Fibroblast of lung (primary cell): ENCODE measurements around the gene C11orf86.

Experiments used
- CTCF ChIP-seq, 2 donors: IDR thresholded peaks in 1 of 2; conservative IDR thresholded peaks in 1 of 2; 1 replicate in 1 of 2; 2 replicates in 1 of 2; pipeline ENCODE4 v1.5.1; 2011 to 2012; ENCODE audit warnings: low read length in 2 of 2, control low read depth in 1 of 2, inconsistent platforms in 1 of 2, low read depth in 1 of 2, mild to moderate bottlenecking in 1 of 2
- EZH2 ChIP-seq: IDR thresholded peaks from 2 replicates; pipeline ENCODE4 v1.5.1; 2012; ENCODE audit warnings: low read length, control low read depth, mild to moderate bottlenecking; ENCODE audit errors: missing control alignments

GRCh38 chr11:66978229-66978628 lies 3.1 kb downstream of the C11orf86 start:
- TF ChIP-seq CTCF (conservative IDR thresholded peaks at IDR 0.05 in 1 of 2, IDR thresholded peaks at IDR 0.05 in 1 of 2; ENCODE audit: low read depth in 1 of 2, low read length in 2 of 2) (no peak), EZH2 (no peak)
